Left forelimb (tissue), 1 donor: Measurements from ENCODE around the gene BTBD9.

Experiments
- DNase-seq: peaks from one replicate; pipeline ENCODE4 v3.0.0-alpha.2; 2018; ENCODE audit warnings: low spot score

The BTBD9 gene

DNA sequence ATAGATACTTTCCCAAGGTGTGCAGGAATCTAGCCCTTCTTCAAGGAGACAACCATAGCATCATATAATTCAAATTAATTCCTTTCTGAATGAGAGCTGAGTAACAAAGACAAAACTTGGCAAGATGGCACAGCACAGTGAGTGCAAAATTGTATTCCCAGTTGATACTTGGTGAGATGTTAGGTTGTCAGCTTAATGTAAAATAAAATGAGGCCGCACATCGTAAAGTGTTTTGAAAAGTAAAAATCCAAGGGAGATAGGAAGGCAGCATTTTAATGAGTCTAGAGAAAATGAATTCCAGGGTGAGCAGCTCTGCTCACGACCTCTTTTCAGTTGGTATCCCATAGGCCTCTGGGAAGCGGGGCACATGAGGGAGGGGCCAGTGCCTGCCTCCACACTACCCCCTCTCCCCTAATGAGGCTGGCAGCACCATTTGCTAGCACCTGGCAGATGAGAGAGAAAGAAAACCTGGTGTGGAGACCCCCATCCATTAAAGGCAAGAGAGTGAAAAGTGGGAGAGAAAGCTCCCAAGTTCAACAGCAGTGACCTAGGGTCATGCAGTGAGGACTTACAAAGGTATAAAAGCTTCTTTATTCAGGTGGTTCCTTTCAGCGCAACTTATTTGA lies 158.4 kb downstream of the BTBD9 start:
- DNase-seq, result no peak

DNA sequence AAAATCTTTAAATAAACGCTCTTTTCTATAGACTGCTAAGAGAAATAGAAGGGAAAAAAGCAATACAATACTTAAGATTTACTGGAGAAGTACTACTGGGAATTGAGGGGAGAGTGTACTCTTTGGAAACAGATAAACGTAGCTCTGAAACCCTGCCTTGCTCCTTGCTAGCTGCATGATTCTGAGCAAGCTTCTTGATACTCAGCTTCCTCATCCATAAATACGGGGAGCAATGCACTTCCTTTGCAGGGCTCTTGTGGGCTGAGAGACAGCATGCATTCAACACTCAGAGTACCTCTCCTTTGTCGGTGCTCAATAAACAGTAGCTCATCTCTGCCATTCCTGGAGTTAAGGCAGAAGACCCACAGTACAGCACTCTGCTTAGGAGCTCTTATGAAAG lies 159.7 kb downstream of the BTBD9 start:
- DNase-seq, result no peak

DNA sequence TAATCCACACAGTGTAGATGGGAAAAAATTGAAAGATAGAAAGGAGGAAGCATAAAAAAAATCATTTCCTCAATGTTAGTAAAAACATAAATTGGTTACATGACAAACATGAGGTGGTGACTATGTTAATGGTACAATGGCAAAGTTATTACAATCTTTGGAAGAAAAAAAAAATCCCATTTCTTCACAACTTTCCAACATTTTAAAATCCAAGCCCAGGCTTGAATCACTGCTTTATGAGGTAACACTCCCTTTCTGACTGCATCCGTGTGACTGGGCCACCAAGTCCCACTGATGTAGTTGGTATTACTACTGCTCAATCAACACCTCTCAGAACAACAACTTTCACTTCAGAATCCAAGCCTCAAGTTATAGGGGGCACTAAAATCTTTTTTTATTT lies 160.4 kb downstream of the BTBD9 start:
- DNase-seq, result no peak

DNA sequence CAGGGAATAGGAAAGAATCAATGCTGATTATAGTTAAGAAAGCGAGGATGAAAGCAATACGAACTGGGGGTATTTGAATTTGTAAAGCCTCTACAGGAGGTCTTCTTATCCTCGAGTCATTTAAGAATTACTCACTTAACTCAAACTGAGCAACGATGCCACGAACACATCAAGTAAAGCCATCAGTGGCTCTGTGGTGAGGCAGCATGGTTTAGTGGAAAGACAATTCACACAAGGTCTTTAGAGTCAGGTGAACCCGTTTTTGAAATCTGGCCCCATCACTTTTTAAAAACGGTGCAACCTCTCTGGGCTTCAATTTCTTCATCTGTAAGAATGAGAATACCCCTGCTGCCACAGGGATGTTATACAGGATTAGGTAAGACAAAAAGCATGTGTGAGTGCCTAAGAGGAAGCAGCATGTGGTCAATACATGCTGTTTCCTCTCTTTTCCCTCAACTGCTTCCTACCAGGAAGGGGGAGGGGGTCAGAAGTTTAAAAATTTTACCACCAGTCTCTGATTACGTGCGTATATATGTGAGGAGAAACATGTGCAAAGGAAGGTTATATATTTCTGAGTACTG lies 162.0 kb downstream of the BTBD9 start:
- no peak for DNase-seq

DNA sequence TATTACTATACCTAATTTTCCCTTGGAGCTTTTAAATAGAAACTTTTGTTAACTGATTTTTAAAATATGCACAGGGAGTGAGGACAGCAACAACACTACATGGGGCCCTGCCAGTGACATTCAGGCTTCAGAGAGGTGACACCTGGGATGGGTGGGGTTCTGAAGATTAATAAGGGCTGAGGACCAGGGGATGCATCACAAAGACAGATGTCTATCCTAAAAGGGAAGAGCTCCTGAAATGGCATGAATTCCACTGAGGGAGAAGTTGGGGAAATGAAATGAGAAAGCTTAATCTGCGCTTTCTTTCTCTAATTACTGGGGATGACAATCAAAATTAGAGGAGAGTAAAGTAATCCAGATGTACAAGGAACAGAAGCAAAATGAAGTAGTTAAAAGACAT lies 162.8 kb downstream of the BTBD9 start:
- no peak for DNase-seq

DNA sequence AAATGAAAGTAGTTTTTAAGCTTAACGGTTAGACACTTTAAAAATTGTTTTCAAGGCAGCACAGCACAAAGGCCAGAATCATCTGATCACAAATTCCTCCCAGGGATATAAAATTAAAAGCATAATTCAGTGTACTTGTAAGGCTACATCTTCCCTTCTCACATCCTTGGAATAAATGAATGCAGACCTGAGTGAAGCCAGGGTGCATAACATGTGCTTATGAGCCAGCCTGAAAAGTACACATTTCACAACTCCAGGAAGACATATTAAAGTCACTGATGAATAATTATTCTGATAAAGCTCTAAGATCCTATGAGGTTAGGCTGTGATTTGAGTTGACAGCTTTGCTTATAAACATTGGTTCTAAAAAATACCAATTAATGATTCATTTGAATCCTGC lies 163.6 kb downstream of the BTBD9 start:
- DNase-seq, result no peak

DNA sequence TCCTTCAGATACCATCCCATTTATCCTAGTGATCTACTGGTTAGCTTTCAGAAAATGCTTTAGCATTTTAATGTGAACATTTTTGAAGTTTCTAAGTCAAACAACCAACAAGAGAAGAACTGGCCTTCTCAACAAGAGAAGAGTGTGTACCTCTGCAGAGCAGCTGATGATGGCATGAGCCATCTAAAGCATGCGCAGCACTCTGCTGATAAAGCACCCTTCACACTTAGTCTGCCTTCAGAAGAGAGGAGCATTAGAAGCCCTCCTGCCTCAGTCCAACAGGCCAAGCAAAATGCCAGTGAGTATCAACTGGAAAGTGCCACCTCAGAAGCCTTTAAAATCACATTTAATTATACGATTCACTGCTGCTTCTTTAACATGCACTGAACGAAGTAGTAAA lies 169.2 kb downstream of the BTBD9 start:
- DNase-seq, result no peak

DNA sequence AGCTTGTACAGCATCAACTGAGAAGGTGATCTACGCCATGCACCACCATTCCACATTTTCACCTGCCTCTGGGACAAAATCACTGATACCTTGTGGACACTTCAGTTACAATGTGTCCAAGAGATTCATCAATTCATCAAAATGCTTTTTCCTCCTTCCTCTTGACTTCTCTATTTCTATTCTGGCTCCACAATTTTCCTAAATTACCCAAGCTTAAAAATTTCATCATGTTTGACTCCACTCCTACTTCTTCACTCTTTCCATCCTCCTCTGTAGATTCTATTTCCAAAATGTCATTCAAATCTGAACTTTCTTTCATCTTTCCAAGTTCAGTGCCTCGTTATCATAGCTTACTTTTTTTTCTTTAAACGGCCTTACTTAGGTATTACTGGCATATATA lies 172.2 kb downstream of the BTBD9 start:
- DNase-seq, result no peak

DNA sequence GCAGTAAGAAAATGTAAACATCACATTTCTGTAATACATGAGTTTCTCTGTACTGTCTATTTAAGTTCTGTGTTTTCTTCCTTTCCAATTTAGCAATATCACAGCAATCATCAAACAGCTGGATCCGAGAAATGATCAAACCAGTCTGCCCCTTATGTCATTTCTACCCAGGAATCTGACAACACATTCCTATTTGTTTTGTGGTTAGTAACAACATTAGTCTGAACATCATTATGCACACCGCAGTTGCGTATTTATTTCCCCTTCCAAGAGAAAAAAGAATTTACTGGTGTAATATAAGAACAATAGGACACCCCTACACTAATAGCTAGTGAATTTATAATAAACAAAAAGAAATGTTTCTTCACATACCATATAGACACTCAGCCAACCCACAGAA lies 179.5 kb downstream of the BTBD9 start:
- DNase-seq, result no peak

DNA sequence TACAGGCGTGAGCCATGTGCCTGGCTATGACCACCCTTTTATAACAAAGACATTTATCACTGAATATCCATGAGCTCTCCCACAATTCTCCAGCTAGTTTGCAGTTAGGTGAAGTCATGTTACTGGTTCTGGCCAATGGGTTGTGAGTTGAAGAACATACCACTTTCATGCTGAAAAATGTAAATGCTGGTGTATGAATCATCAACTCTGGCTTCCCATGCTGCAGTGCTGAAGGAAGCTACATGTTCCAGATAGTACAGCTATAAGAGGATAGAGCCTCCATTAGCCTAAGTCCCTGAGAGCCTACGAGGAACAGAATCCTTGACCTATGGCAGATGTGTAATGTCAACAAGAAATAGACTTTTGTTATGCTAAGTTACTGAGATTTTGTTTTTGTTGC lies 180.4 kb downstream of the BTBD9 start:
- no peak for DNase-seq

DNA sequence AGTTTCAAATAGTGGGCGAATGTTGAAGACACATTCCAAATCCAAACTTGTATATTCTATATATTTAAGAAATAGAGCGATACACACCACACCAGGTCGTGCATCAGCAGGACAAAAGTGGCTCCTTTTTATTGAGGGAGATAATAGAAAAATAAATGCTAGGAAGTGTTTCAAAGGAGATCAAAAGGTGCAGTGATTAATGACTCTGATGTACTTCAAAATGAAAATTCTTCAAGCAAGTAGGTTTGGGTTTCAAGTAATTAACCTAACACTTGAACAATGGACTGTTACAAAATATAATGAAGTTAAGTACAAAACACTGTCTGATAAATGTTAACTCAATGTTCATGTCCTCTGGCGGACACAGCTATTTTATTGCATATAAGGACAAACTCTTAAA lies 185.9 kb downstream of the BTBD9 start:
- DNase-seq, result no peak

DNA sequence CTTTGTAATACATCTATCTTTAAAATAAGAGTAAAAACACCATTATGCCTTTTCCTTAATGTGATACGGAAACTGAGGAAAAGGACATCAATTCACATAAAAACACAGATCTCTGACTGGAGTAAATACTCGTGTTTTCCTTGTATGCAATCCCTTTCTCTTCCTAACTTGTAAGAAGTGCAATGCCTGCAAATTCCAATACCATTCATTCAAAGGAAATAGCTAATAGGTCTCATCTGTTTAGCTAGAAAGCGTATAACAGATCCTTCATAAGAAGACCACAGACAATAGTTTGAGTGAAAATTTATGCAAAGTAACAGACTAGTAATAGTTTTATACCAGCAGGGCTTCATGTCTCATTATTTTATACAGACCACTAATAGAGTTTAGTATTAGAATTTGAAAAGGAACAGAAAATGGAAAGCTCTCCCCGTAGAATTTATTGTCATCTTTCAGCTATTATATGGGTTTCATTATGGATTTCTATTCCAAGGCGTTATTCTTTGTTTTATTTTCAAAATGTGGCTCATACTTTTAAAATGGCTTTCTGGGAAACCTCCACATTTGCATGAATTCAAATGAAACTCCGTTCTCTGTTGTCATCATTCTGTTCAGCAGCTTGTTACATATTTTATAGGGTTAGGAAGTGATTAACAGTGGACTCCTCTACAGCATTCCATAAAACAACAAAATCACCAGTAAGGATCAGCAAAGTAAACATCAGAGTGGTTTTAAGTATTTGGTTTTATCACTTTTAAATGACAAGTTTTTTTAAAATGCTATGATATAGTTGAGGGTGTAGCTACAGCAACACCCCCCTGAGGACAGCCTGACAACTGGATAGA lies 186.7 kb downstream of the BTBD9 start:
- DNase-seq, result no peak

DNA sequence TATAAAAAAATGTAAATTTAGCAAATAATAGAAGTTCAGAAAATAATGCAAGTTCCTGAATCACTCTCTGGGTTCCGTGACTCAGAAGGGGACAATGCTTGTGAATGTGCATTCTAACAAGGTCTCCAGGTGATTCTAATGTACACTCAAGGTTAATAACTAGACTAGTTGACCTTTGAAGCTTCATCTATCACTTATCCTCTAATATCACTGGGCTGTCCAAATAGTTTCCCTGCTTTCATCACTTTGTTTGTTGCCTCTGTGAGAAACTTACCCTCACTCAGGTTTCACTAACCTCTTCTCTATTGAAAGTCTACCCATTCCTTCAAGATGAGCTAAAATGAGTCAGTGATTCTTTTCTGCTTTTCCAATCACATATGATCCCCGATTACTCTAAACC lies 189.0 kb downstream of the BTBD9 start:
- DNase-seq, result no peak

DNA sequence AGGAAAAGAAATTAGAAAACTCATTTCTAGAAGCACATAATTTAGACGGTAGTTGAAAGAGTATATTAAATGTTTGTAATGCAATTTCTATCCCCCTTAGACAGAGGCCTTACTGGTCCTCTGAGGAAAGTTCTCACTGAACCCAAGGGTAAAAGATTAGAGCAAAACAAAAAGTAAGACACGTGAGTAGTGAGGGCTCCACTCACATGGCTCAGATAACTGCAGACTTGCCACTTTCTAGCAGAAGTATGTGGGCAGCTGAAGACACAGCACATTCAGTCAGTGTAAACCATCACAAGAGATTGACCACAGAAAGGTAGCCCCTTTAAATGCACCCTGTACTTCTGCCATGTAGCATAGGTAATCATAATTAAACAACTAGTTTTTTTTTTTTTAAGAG lies 193.8 kb downstream of the BTBD9 start:
- no peak for DNase-seq

DNA sequence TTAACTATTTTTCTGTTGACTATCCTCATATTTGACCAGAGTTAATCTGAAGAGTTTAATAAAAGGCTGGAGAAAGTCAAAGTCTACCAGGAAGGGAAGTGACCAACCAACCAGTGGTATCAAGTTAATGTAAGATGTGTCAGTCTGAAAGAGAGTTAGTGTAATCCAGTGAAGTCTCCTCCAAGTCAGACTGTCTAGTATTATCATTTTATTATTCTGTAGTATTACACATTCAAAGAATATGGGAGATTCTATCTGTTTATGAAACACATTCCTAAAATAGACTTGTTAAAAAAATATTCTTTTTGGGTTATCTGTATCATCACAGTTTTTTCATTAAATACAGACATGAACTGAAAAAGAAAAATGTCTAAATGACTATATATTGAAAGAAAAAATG lies 194.4 kb downstream of the BTBD9 start:
- no peak for DNase-seq

DNA sequence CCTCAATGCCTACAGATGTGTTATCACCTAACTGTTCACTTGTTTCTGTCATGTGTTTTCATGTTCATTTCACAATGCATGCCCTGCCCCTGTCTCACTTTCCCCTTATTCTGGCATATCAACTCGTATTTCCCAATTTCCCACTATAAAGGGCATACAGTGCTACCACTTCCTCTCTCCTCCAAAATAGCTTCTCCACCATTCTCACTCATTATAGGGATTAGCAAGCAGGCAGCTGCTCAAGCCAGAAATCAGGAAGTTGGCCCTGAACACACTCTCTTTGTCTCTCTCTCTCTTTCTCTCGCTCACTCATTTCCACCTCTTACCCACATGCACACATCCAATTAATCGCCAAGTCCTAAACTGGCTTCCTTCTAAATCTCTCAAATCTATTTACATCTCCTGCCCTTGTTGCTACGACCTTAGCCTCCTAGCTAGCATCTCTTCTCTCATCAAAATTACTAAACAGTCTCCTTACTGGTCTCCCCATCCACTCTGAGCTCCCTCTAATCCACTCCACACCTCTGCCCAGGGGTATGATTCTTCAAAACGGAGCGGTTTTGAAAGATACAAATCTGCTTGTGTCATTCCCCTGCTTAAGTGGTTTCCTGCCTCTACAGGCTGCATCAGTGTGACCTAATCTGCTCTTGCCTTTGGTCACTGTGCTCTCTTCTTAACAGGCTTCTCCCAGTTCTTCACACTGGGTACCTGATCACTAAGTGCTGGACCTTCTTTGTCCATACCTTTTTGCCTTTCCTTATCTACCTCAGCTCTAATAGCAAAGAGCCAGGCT lies 196.2 kb downstream of the BTBD9 start:
- no peak for DNase-seq

DNA sequence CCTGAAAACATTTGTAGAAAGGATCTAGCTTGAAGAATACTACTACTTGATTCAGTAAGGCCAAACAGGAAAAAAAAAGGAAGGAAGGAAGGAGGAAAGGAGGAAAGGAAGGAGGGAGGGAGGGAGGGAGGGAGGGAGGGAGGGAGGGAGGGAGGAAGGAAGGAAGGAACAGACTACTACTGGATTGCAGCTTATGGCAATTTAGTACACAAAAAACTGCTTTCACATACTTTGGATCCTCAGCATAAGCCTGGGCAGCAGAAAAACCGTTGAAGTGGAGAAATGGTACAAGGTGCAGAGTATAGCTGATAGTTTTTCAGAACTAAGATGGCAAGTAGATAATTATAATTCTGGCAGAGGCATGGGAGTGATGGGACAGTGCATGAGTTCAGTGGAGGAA lies 201.6 kb downstream of the BTBD9 start:
- DNase-seq, result no peak

DNA sequence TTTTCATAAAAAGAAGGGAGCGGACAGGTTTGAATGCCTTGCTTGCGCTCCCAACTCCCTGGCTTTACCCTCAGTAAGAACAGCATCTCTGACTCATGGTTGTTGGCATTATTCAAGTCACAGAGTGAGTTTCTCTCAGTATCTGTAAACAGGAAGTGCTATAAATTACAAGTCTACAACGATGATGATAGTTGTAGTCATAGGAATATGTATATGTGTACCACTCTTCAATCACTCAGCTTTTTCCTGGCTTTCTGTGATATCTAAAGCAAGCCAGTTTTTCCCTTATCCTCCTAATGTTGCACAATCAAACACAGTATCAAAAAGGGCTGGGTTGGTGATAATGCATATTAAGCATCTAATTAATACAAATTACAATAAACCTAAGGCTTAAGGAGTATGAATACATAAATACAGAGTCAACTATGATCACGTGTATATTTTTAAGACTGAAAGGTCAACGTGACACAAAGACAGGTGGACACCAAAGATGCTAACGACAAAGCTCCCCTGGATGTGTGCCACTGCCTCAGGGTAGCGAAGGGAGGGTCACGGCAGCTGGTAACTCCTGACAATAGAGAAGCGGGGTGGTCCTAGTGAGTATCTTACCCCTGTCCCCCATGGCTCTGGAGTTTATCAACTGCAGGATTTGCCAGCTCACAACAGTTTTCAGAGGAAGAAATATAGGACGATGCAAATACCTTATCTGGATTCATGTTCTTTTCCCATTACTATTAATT lies 202.8 kb downstream of the BTBD9 start:
- no peak for DNase-seq

DNA sequence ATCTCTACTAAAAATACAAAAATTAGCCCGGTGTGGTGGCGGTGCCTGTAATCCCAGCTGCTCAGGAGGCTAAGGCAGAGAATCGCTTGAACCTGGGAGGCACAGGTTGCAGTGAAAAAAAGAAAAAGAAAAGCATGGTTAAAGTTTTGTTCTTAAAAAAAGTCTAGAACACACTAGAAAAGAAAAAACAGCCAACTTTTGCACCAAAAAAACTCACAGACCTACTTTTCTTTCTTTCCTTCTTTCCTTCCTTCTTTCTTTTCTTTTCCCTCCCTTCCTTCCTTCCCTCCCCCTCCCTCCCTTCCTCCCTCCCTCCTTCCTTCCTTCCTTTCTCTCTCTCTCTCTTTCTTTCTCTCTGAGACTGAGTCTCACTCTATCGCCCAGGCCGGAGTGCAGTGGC lies 204.4 kb downstream of the BTBD9 start:
- DNase-seq, result no peak

DNA sequence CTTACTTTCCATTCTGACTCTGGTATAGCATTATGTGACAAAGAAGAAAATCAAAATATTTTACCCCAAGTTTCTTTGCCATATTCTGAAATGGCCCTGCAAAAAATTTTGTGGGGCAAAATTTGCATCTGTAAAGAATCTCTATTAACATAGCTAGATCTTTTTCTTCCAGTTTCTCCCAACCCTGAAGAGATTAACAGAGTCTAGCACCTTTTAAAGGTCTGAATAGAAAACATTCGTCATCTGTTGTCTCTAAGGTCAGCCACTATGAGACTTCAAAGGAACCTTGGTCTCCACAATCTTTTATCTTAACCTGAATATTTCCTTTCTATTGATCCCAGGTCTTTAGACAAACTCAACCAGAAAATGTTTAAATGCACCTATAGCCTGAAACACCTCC lies 205.7 kb downstream of the BTBD9 start:
- no peak for DNase-seq

DNA sequence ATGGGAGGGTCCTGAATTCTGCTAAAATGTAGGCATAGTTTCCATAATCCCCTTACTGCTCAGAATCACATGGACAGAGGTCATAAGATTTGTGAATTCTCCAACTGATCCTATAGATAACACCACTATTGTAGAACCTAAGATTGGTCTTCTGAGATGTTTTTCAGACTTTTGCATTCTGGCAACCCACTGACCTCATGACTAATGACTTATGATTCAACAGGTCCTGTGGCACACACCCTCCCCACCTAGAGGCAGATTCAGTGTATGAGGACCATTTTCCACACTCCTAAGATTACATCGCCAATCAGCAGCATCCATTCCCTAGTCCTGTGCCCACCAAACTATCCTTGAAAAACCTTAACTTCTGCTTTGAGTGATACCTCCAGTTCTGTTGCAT lies 207.2 kb downstream of the BTBD9 start:
- DNase-seq, result no peak

DNA sequence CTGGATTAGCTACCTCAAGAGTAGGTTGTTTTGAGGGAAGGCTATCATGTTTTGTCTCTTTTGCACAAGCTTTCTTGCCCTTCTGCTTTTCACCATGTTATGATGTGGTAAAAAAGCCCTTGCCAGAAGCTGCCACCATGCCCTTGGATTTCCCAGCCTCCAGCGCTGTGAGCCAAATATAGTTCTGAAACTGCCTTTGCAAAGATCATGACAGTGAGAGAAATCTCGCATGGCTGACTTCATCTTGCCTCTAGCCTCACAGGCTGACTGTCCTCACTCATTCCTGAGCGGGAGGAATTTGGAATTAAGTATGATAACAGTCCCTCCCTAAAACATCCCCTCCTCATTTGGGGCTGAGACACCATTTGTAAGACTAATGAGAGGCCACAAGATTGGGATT lies 207.7 kb downstream of the BTBD9 start:
- no peak for DNase-seq
